Heart right ventricle (tissue), 16 donors: ENCODE data around the gene SELENOI. TPM values are rescaled to one million over a fixed set of nuclear protein-coding genes. Genes with fewer than 3 reads are reported as not detected.

Source experiments
- ATAC-seq, 8 donors: fragments of 200-7000 bp; cut with Tn5 transposase; one replicate each; pipeline ENCODE4 v1.9.1; 2020; ENCODE audit warnings: mild to moderate bottlenecking in 8 of 8, moderate library complexity in 8 of 8, moderate number of reproducible peaks in 1 of 8
- DNase-seq, 2 donors: peaks; one replicate each; pipeline ENCODE4 v3.0.0-alpha.2; 2020
- H3K27ac ChIP-seq, 10 donors: fragments of 200-600 bp; sonication (generic) in 2 of 10; one replicate each; pipeline versions ENCODE4 v1.5.0 to v1.8.0; 2020 to 2022; ENCODE audit warnings: mild to moderate bottlenecking in 3 of 10
- H3K27me3 ChIP-seq, 7 donors: fragments of 200-600 bp; one replicate each; pipeline ENCODE4 v1.8.0; 2021 to 2022; ENCODE audit warnings: mild to moderate bottlenecking in 2 of 7
- H3K36me3 ChIP-seq, 9 donors: fragments of 200-600 bp; sonication (generic) in 1 of 9; one replicate each; pipeline versions ENCODE4 v1.5.0 to v1.8.0; 2020 to 2022; ENCODE audit warnings: mild to moderate bottlenecking in 2 of 9
- H3K4me1 ChIP-seq, 9 donors: fragments of 200-600 bp; sonication (generic) in 1 of 9; one replicate each; pipeline versions ENCODE4 v1.5.0 to v1.8.0; 2020 to 2022; ENCODE audit warnings: mild to moderate bottlenecking in 4 of 9
- H3K4me3 ChIP-seq, 10 donors: fragments of 200-600 bp; sonication (generic) in 2 of 10; one replicate each; pipeline versions ENCODE4 v1.5.0 to v1.8.0; 2020 to 2022; ENCODE audit warnings: mild to moderate bottlenecking in 7 of 10, moderate library complexity in 2 of 10
- H3K9me3 ChIP-seq, 11 donors: fragments of 200-600 bp in 10 of 11; sonication (generic) in 2 of 11; one replicate each; pipeline versions ENCODE4 v1.5.0 to v1.8.0; 2013 to 2022; ENCODE audit warnings: mild to moderate bottlenecking in 2 of 11, control low read depth in 1 of 11, moderate library complexity in 1 of 11
- WGBS, 2 donors: extraction: QIAGEN DNeasy Blood & Tissue Kit; methylation state at CpG; one replicate each; pipeline ENCODE4 v1.1.7; 2013; ENCODE audit warnings: inconsistent platforms in 1 of 2; 5-methylcytosine and 5-hydroxymethylcytosine counted together
- intact Hi-C, 10 donors: fragments of 100-400 bp; cut with DNase I; formaldehyde crosslinking; loops; one replicate each; pipeline versions ENCODE4 v1.11.1 to v1.14.2; 2022
- polyA plus RNA-seq, 2 donors: library from polyadenylated mRNA; stranded (reverse); fragments of 200-250 nt; gene quantifications; one replicate each; pipeline ENCODE4 v1.2.3, GENCODE V29; 2013
- total RNA-seq, 10 donors: library from RNA; stranded (reverse); fragmentation: NEBNext Ultra II Directional in 3 of 10; extraction: Animal tissue kit (Norgen Biotek cat#: 25700) in 3 of 10; gene quantifications; one replicate each; pipeline versions ENCODE4 v1.2.1 to v1.2.4, GENCODE V29; 2021 to 2023
- TF ChIP-seq, protein P1 (sequence below), 9 donors: fragments of 200-600 bp; sonication (generic) in 2 of 9; IDR thresholded peaks; one replicate each; pipeline versions ENCODE4 v1.5.0 to v1.8.0; 2021 to 2022; ENCODE audit warnings: antibody characterized with exemption in 9 of 9, mild to moderate bottlenecking in 5 of 9, moderate library complexity in 1 of 9
- donor health status: Arrhythmogenic right ventricular cardiomyopathy.
- donor health status: ischemic (EF 13 %, LVEDD 7.1; RV severe dilation, severe dysfunction).
- donor health status: healthy with polysubstance abuse.
- donor health status: DM: no; HTN: yes; CAD: no.
- donor health status: DM: no; HTN: no; CAD: no.
- donor health status: ischemic (EF 25% LVEDD 6.9; RV normal size, moderate dysfunction).
- donor health status: ischemic (EF 25% LVEDD 5.7; RV mildly dilated, moderate dysfunction).
- donor health status: healthy.
- donor health status: DM: yes; HTN: yes; CAD: no.
- donor health status: Ischemic cardiomyopathy.
- donor health status: ischemic (EF 35%, LVEDD 5.7; RV mildly dilated, moderate dysfunction).
- donor health status: nonischemic (EF 11% LVEDD 7.7; RV severe dilation, severe dysfunction).
- donor health status: DM: yes; HTN: yes; CAD: no.
- donor health status: PGD.
- donor health status: ischemic (EF 29% LVEDD 5.4; RV normal size, mild dysfunction).
- donor health status: nonischemic (EF 23%, LVEDD 6.1; RV moderate dilation, normal function).

The SELENOI gene
- total and polyA plus RNA-seq, 12 donors, result 2.4 to 15.8 (median 11.5) TPM

GRCh38 chr2:26333293-26333692 lies 12.7 kb upstream of the SELENOI start:
- H3K27me3 ChIP-seq, result no peaks in the 10 kb centered on the region
- H3K4me1 ChIP-seq, result peaks cover 0 to 7% (median 0%) of the 10 kb centered on the region in 9 donors
- 21 to 58% methylated on average over 2 of the region's 2 CpGs for WGBS, 2 donors
- H3K4me3 ChIP-seq, result no peak overlapping the region
- intact Hi-C loops, result loop anchor here in 4 of 10 donors (5.0 to 10.0 kb wide), 3 partner anchors 88 to 111 kb away; partner anchors contain the start of genes HADHA (in 3 of the 4) and HADHB (in 3 of the 4)
- H3K27ac ChIP-seq, result no peak overlapping the region
- TF ChIP-seq, protein P1, sequence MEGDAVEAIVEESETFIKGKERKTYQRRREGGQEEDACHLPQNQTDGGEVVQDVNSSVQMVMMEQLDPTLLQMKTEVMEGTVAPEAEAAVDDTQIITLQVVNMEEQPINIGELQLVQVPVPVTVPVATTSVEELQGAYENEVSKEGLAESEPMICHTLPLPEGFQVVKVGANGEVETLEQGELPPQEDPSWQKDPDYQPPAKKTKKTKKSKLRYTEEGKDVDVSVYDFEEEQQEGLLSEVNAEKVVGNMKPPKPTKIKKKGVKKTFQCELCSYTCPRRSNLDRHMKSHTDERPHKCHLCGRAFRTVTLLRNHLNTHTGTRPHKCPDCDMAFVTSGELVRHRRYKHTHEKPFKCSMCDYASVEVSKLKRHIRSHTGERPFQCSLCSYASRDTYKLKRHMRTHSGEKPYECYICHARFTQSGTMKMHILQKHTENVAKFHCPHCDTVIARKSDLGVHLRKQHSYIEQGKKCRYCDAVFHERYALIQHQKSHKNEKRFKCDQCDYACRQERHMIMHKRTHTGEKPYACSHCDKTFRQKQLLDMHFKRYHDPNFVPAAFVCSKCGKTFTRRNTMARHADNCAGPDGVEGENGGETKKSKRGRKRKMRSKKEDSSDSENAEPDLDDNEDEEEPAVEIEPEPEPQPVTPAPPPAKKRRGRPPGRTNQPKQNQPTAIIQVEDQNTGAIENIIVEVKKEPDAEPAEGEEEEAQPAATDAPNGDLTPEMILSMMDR (IDR thresholded peaks at IDR 0.05), result no peak
- no peaks in the 10 kb centered on the region for H3K9me3 ChIP-seq
- no peaks in the 10 kb centered on the region for H3K36me3 ChIP-seq
- no peak for ATAC-seq
- DNase-seq, result no peak

DNA sequence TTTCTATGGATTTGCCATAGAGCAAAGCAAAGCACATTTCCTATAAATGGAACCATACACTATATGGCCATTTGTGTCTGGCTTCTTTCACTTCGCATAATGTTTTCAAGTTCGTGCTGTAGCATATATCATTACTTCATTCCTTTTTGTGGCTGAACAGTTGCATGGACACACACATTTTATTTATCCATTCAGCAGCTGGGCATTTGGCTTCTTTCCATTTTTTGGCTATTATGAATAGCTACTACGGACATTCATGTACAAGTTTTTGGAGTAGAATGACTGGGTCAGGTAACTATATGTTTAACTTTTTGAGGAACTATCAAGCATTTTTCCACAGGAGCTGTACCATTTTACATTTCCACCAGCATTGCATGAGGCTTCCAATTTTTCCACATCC lies 10.7 kb upstream of the SELENOI start:
- Histone ChIP-seq H3K4me3 (no peak overlapping the region), H3K36me3 (no peaks in the 10 kb centered on the region), H3K27ac (no peak overlapping the region), H3K27me3 (no peaks in the 10 kb centered on the region), H3K4me1 (peaks cover 0 to 1% (median 0%) of the 10 kb centered on the region in 9 donors), H3K9me3 (no peaks in the 10 kb centered on the region)
- ATAC-seq, result no peak
- intact Hi-C loops, result loop anchor here in 1 of 10 donors (10.0 kb wide), 1 partner anchor 90 kb away; the partner anchor contains the start of genes HADHA and HADHB
- TF ChIP-seq, protein P1 (IDR thresholded peaks at IDR 0.05), result no peak
- 63 to 73% methylated on average over 3 of the region's 3 CpGs for WGBS, 2 donors
- no peak for DNase-seq

GRCh38 chr2:26336719-26337118 lies 9.2 kb upstream of the SELENOI start:
- intact Hi-C loops, result loop anchor here in 1 of 10 donors (10.0 kb wide), 1 partner anchor 92 kb away; the partner anchor contains the start of genes HADHA and HADHB
- Histone ChIP-seq H3K4me1 (no peaks in the 10 kb centered on the region), H3K4me3 (no peak overlapping the region), H3K27ac (no peak overlapping the region), H3K9me3 (no peaks in the 10 kb centered on the region), H3K36me3 (no peaks in the 10 kb centered on the region), H3K27me3 (no peaks in the 10 kb centered on the region)
- ATAC-seq, result no peak
- no peak for DNase-seq
- WGBS, 2 donors, result 87 to 92% methylated on average over 2 of the region's 2 CpGs
- TF ChIP-seq, protein P1 (IDR thresholded peaks at IDR 0.05), result no peak

- DNase-seq, result no peak
- no peaks in the 10 kb centered on the region for H3K36me3 ChIP-seq
- intact Hi-C loops, result loop anchor here in 1 of 10 donors (10.0 kb wide), 1 partner anchor 92 kb away; the partner anchor contains the start of genes HADHA and HADHB
- no peaks in the 10 kb centered on the region for H3K27me3 ChIP-seq
- no peaks in the 10 kb centered on the region for H3K4me1 ChIP-seq
- TF ChIP-seq, protein P1 (IDR thresholded peaks at IDR 0.05), result no peak
- WGBS, 2 donors, result 94 to 98% methylated on average over 2 of the region's 2 CpGs
- H3K9me3 ChIP-seq, result no peaks in the 10 kb centered on the region
- ATAC-seq, result no peak
- no peak overlapping the region for H3K4me3 ChIP-seq
- H3K27ac ChIP-seq, result no peak overlapping the region
Observed at GRCh38 chr2:26337298-26337697, 8.6 kb upstream of the SELENOI start.
